SK-N-SH treated with all-trans-retinoic acid at 6 μM for 48 hours (cell line): ENCODE results near the gene DAB2.

Source experiments
- CSDC2 ChIP-seq: fragments of 250-450 bp; sonication (Bioruptor Pico); IDR thresholded peaks from 2 replicates; pipeline ENCODE4 v1.5.0; 2020; ENCODE audit warnings: mild to moderate bottlenecking, moderate library complexity
- ESRRG ChIP-seq: fragments of 250-450 bp; sonication (Bioruptor Pico); IDR thresholded peaks from 2 replicates; pipeline ENCODE4 v1.6.1; 2021; ENCODE audit warnings: mild to moderate bottlenecking
- GLIS3 ChIP-seq: fragments of 250-450 bp; sonication (Bioruptor Pico); IDR thresholded peaks from 2 replicates; pipeline ENCODE4 v1.5.0; 2020; ENCODE audit warnings: mild to moderate bottlenecking, moderate library complexity
- PATZ1 ChIP-seq: fragments of 250-450 bp; sonication (Bioruptor Pico); IDR thresholded peaks from 2 replicates; pipeline ENCODE4 v1.8.0; 2020; ENCODE audit warnings: mild to moderate bottlenecking, moderate library complexity, borderline replicate concordance
- PPARA ChIP-seq: fragments of 250-450 bp; sonication (Bioruptor Pico); IDR thresholded peaks from 2 replicates; pipeline ENCODE4 v1.5.0; 2020; ENCODE audit warnings: mild to moderate bottlenecking, borderline replicate concordance
- TCF4 ChIP-seq: fragments of 250-450 bp; sonication (Bioruptor Pico); IDR thresholded peaks from 2 replicates; pipeline ENCODE4 v1.8.0; 2021; ENCODE audit warnings: mild to moderate bottlenecking, moderate library complexity, borderline replicate concordance
- ZFP3 ChIP-seq: fragments of 250-450 bp; sonication (Bioruptor Pico); IDR thresholded peaks from 2 replicates; pipeline ENCODE4 v1.5.0; 2020; ENCODE audit warnings: mild to moderate bottlenecking, moderate library complexity
- ZFP30 ChIP-seq: fragments of 450-650 bp; formaldehyde crosslinking; IDR thresholded peaks from 2 replicates; pipeline ENCODE4 v1.5.0; 2022; ENCODE audit warnings: mild to moderate bottlenecking, moderate library complexity
- ZNF565 ChIP-seq: fragments of 450-650 bp; formaldehyde crosslinking; conservative IDR thresholded peaks from 2 replicates; pipeline ENCODE4 v1.5.0; 2020; ENCODE audit warnings: low read depth, mild to moderate bottlenecking, moderate library complexity
- ZNF70 ChIP-seq: fragments of 450-650 bp; formaldehyde crosslinking; IDR thresholded peaks from 2 replicates; pipeline ENCODE4 v1.5.0; 2020; ENCODE audit warnings: mild to moderate bottlenecking, moderate library complexity
- ZNF8 ChIP-seq: fragments of 450-650 bp; formaldehyde crosslinking; IDR thresholded peaks from 2 replicates; pipeline ENCODE4 v1.5.0; 2020; ENCODE audit warnings: mild to moderate bottlenecking, moderate library complexity
- TF ChIP-seq, protein P1 (sequence below): fragments of 250-450 bp; sonication (Bioruptor Pico); IDR thresholded peaks from 2 replicates; pipeline ENCODE4 v1.5.0; 2020; ENCODE audit warnings: mild to moderate bottlenecking, moderate library complexity
- TF ChIP-seq, protein P2 (sequence below): fragments of 250-450 bp; sonication (Bioruptor Pico); IDR thresholded peaks from 2 replicates; pipeline ENCODE4 v1.5.1; 2020; ENCODE audit warnings: low read depth, mild to moderate bottlenecking, moderate library complexity

- TF ChIP-seq PPARA (CRISPR knock-in tag) (no peak), ESRRG (CRISPR knock-in tag) (no peak), PATZ1 (CRISPR knock-in tag) (no peak), ZNF565 (CRISPR knock-in tag) (no peak), TCF4 (CRISPR knock-in tag) (no peak), ZNF70 (CRISPR knock-in tag) (no peak), ZNF8 (CRISPR knock-in tag) (no peak), ZFP30 (CRISPR knock-in tag) (no peak), GLIS3 (no peak), ZFP3 (CRISPR knock-in tag) (no peak), CSDC2 (no peak)
- TF ChIP-seq, protein P1, sequence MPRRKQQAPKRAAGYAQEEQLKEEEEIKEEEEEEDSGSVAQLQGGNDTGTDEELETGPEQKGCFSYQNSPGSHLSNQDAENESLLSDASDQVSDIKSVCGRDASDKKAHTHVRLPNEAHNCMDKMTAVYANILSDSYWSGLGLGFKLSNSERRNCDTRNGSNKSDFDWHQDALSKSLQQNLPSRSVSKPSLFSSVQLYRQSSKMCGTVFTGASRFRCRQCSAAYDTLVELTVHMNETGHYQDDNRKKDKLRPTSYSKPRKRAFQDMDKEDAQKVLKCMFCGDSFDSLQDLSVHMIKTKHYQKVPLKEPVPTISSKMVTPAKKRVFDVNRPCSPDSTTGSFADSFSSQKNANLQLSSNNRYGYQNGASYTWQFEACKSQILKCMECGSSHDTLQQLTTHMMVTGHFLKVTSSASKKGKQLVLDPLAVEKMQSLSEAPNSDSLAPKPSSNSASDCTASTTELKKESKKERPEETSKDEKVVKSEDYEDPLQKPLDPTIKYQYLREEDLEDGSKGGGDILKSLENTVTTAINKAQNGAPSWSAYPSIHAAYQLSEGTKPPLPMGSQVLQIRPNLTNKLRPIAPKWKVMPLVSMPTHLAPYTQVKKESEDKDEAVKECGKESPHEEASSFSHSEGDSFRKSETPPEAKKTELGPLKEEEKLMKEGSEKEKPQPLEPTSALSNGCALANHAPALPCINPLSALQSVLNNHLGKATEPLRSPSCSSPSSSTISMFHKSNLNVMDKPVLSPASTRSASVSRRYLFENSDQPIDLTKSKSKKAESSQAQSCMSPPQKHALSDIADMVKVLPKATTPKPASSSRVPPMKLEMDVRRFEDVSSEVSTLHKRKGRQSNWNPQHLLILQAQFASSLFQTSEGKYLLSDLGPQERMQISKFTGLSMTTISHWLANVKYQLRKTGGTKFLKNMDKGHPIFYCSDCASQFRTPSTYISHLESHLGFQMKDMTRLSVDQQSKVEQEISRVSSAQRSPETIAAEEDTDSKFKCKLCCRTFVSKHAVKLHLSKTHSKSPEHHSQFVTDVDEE (CRISPR knock-in tag) = no peak
- TF ChIP-seq, protein P2, sequence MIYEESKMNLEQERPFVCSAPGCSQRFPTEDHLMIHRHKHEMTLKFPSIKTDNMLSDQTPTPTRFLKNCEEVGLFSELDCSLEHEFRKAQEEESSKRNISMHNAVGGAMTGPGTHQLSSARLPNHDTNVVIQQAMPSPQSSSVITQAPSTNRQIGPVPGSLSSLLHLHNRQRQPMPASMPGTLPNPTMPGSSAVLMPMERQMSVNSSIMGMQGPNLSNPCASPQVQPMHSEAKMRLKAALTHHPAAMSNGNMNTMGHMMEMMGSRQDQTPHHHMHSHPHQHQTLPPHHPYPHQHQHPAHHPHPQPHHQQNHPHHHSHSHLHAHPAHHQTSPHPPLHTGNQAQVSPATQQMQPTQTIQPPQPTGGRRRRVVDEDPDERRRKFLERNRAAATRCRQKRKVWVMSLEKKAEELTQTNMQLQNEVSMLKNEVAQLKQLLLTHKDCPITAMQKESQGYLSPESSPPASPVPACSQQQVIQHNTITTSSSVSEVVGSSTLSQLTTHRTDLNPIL (CRISPR knock-in tag) = no peak
Observed at GRCh38 chr5:39371367-39371635, 53.5 kb downstream of the DAB2 start.
